GM12873 (cell line): ENCODE measurements around the gene VSNL1.

ENCODE experiments used
- TF ChIP-seq, protein P1 (sequence below): IDR thresholded peaks from 2 replicates; pipeline ENCODE4 v1.5.1; 2012; ENCODE audit warnings: low read depth, mild to moderate bottlenecking, moderate library complexity, low read length, control low read depth; ENCODE audit not compliant: insufficient read depth; ENCODE audit errors: missing control alignments

VSNL1 gene

DNA sequence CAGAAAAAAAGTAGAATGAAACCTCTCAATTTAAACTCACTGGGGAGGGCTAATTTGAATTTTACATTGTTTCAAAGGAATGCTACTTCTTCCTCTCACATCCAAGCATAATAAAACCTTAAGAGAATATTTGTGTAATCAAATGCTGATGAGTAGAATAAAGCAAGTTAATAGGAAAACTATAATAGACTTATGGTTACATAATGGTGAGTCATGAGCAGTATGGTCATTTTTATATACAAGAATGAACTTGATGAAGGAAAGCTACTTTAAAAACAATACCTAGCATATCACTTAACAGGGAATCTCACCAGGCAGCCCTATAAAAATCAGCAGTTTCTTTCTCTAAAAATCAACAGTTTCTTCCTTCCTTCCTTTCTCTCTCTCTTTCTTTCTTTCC lies 80.3 kb downstream of the VSNL1 start:
- TF ChIP-seq, protein P1, sequence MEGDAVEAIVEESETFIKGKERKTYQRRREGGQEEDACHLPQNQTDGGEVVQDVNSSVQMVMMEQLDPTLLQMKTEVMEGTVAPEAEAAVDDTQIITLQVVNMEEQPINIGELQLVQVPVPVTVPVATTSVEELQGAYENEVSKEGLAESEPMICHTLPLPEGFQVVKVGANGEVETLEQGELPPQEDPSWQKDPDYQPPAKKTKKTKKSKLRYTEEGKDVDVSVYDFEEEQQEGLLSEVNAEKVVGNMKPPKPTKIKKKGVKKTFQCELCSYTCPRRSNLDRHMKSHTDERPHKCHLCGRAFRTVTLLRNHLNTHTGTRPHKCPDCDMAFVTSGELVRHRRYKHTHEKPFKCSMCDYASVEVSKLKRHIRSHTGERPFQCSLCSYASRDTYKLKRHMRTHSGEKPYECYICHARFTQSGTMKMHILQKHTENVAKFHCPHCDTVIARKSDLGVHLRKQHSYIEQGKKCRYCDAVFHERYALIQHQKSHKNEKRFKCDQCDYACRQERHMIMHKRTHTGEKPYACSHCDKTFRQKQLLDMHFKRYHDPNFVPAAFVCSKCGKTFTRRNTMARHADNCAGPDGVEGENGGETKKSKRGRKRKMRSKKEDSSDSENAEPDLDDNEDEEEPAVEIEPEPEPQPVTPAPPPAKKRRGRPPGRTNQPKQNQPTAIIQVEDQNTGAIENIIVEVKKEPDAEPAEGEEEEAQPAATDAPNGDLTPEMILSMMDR = no peak

- TF ChIP-seq, protein P1 = no peak
Observed at GRCh38 chr2:17621781-17622180, 81.3 kb downstream of the VSNL1 start.

GRCh38 chr2:17625446-17625845 lies 85.0 kb downstream of the VSNL1 start:
- TF ChIP-seq, protein P1 = no peak

GRCh38 chr2:17626986-17627385 lies 86.5 kb downstream of the VSNL1 start:
- TF ChIP-seq, protein P1 = no peak

- TF ChIP-seq, protein P1 = no peak
Observed at GRCh38 chr2:17627434-17627833, 86.9 kb downstream of the VSNL1 start.

DNA sequence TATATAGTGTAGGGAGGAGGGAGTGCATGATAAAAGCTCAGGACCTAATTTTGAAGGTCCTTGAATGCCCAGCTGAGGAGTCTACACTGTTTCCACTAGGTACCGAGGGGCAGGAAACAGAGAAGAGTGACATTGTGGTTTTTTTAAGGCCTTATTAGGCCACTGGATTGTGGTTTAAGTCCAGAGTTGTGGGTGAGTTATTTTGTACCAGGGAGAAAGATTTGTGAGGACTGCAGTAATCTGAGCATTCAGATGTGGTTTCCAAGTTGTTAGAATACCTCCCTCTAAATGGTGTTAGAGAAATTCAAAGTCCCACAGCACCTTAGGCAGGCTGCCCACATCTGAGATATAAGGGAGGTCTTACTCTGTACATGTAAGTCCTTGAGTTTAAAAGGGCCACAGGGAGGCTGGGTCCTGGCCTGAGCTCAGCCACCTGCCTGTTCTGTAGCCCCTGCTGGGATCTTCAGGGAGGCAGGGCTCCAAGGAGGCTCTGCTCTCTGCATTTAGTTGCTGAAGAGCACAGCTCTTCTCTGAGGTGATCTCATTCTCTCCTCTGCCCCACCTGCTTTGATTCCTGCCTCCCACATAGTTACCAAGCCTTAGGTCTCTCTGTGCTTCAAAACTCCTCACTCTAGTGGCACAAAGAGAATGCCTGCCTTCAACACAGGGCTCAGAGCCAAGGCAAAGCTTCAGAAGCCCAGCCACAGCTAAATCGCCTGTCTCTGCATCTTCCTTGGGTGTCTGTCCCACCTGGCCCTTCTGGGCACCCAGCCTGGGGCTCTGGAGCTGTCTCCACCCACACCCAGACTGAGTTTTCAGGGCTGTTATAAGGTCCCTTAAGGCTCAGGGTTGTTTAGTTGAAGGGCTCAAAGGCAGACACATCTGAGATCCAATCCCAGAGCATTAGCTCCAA lies 88.1 kb downstream of the VSNL1 start:
- TF ChIP-seq, protein P1 = no peak

DNA sequence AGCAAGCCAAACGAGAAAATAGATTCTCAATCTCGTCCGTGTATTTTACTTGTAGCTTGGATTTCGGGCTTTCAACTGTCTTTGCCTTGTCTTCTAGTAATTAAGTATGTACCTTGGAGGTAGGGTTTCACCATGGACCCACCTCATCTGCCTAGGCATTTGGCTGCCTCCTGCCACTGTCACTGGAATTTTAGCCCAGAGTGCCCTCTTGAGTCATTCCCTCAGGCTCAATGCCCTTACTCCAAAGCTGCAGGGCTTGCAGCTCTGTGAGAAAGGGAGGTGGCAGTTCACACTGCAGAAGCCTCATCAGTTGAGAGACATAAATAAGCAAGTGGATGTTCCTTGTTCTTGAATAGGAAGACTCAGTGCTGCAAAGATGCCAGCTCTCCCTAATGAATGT lies 89.6 kb downstream of the VSNL1 start:
- TF ChIP-seq, protein P1 = no peak
